BJ (cell line): ENCODE results near the gene MAJIN. TPM values are rescaled to one million over a fixed set of nuclear protein-coding genes. Genes with fewer than 3 reads are reported as not detected.
"Not testable (repeated sequence)": the region's sequence is repeated elsewhere in the genome, so short reads cannot be mapped to it uniquely, and the experiment has no call there.

Experiments used
- CTCF ChIA-PET: fragments of 350-600 bp; formaldehyde crosslinking; extraction: SDS; loops from one replicate; lab custom pipeline; 2021; ENCODE audit warnings: antibody characterized with exemption, inconsistent platforms; lab: Yijun Ruan, JAX
- POLR2A ChIA-PET: fragments of 300-600 bp; sonication (Branson Sonifier 250); formaldehyde crosslinking; extraction: SDS; loops from one replicate; lab custom pipeline; 2021; ENCODE audit warnings: antibody characterized with exemption; lab: Charles Lee
- DNase-seq: peaks from one replicate; pipeline ENCODE4 v3.0.0-alpha.2; 2011; ENCODE audit warnings: low read depth
- H3K27me3 ChIP-seq: 2 replicates; pipeline ENCODE4 v1.6.0; 2011; ENCODE audit warnings: low read length; ENCODE audit not compliant: control insufficient read depth, insufficient read depth
- H3K36me3 ChIP-seq: 2 replicates; pipeline ENCODE4 v1.5.1; 2011; ENCODE audit warnings: low read length; ENCODE audit not compliant: control insufficient read depth, insufficient read depth
- H3K4me3 ChIP-seq: 2 replicates; pipeline ENCODE4 v1.5.1; 2011; ENCODE audit warnings: low read depth, mild to moderate bottlenecking, control low read depth, low read length
- polyA plus RNA-seq: library from polyadenylated mRNA; depleted of rRNA; stranded (reverse); fragments of >200 nt; gene quantifications from 2 replicates; pipeline ENCODE4 v1.2.3, GENCODE V29; 2011
- TF ChIP-seq, protein P1 (sequence below): IDR thresholded peaks from 2 replicates; pipeline ENCODE4 v1.5.1; 2011; ENCODE audit warnings: low read depth, mild to moderate bottlenecking, control low read depth, inconsistent platforms, low read length, moderate library complexity; ENCODE audit not compliant: insufficient read depth

The MAJIN gene
- polyA plus RNA-seq, 1 experiment = not detected

- TF ChIP-seq, protein P1, sequence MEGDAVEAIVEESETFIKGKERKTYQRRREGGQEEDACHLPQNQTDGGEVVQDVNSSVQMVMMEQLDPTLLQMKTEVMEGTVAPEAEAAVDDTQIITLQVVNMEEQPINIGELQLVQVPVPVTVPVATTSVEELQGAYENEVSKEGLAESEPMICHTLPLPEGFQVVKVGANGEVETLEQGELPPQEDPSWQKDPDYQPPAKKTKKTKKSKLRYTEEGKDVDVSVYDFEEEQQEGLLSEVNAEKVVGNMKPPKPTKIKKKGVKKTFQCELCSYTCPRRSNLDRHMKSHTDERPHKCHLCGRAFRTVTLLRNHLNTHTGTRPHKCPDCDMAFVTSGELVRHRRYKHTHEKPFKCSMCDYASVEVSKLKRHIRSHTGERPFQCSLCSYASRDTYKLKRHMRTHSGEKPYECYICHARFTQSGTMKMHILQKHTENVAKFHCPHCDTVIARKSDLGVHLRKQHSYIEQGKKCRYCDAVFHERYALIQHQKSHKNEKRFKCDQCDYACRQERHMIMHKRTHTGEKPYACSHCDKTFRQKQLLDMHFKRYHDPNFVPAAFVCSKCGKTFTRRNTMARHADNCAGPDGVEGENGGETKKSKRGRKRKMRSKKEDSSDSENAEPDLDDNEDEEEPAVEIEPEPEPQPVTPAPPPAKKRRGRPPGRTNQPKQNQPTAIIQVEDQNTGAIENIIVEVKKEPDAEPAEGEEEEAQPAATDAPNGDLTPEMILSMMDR = no peak
- H3K36me3 ChIP-seq = no peaks in the 10 kb centered on the region
- no peak overlapping the region for H3K4me3 ChIP-seq
- no peak for DNase-seq
- no peaks in the 10 kb centered on the region for H3K27me3 ChIP-seq
- CTCF ChIA-PET = interaction anchor here (0.6 to 1.1 kb wide), 2 partner anchors 17 to 162 kb away, joined by 3 to 4 read pairs; no protein-coding TSS in a partner anchor
- POLR2A ChIA-PET = no interaction called here
Measured at GRCh38 chr11:65008873-65009272, 37.0 kb upstream of the MAJIN start.

GRCh38 chr11:65008016-65008415, 36.1 kb upstream of the MAJIN start:
- no peaks in the 10 kb centered on the region for H3K36me3 ChIP-seq
- ChIA-PET POLR2A (no interaction called here), CTCF (interaction anchor here (0.6 to 1.8 kb wide), 3 partner anchors 12 to 110 kb away, joined by 3 to 5 read pairs (median 3); no protein-coding TSS in a partner anchor)
- H3K27me3 ChIP-seq = no peaks in the 10 kb centered on the region
- TF ChIP-seq, protein P1 = no peak
- no peak for DNase-seq
- H3K4me3 ChIP-seq = no peak overlapping the region

DNA sequence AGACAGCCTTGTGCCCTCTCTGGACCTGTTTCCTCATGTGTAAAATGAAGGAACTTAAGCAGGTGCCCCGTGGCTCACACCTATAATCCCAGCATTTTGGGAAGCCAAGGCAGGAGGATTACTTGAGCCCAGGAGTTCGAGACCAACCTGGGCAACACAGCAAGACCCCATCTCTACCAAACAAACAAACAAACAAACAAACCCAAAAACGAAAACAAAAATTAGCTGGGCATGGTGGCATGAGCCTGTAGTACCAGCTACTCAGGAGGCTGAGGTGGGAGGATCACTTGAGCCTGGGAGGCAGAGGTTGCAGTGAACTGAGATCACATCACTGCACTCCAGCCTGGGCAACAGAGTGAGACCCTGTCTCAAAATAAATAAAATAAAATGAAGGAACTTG, 32.1 kb upstream of the MAJIN start:
- H3K36me3 ChIP-seq, DNase-seq, H3K4me3 ChIP-seq, H3K27me3 ChIP-seq, POLR2A ChIA-PET: not testable (repeated sequence)
- CTCF ChIA-PET = interaction anchor here (1.0 to 4.3 kb wide), 3 partner anchors 10 to 113 kb away, joined by 3 to 30 read pairs (median 3); partner anchors contain the start of genes ARL2 and ZNHIT2

- POLR2A ChIA-PET = no interaction called here
- no peaks in the 10 kb centered on the region for H3K36me3 ChIP-seq
- CTCF ChIA-PET = interaction anchor here (0.6 to 4.3 kb wide), 4 partner anchors 11 to 114 kb away, joined by 3 to 30 read pairs (median 4); partner anchors contain the start of genes ARL2, TM7SF2 and ZNHIT2
- no peak for DNase-seq
- no peaks in the 10 kb centered on the region for H3K27me3 ChIP-seq
- TF ChIP-seq, protein P1 = no peak
- no peak overlapping the region for H3K4me3 ChIP-seq
Measured at GRCh38 chr11:65003282-65003681, 31.4 kb upstream of the MAJIN start.

GRCh38 chr11:65002706-65003105, 30.8 kb upstream of the MAJIN start:
- ChIA-PET POLR2A (no interaction called here), CTCF (interaction anchor here (1.0 to 4.3 kb wide), 3 partner anchors 11 to 108 kb away, joined by 3 to 30 read pairs (median 4); partner anchors contain the start of genes ARL2 and TM7SF2)
- TF ChIP-seq, protein P1 = no peak

GRCh38 chr11:64999478-64999877, 27.6 kb upstream of the MAJIN start:
- POLR2A ChIA-PET = no interaction called here
- CTCF ChIA-PET = interaction anchor here (2.1 kb wide), 1 partner anchor 14 kb away, joined by 13 read pairs; the partner anchor contains the start of gene ARL2

More at GRCh38 chr11:65002706-65003105, 30.8 kb upstream of the MAJIN start:
- Histone ChIP-seq H3K4me3 (no peak overlapping the region), H3K36me3 (no peaks in the 10 kb centered on the region), H3K27me3 (no peaks in the 10 kb centered on the region)
- no peak for DNase-seq

More at GRCh38 chr11:64999478-64999877, 27.6 kb upstream of the MAJIN start:
- Histone ChIP-seq H3K4me3 (no peak overlapping the region), H3K36me3 (no peaks in the 10 kb centered on the region), H3K27me3 (no peaks in the 10 kb centered on the region)
- DNase-seq = no peak
- TF ChIP-seq, protein P1 = no peak
